ENCODE results near the gene HYOU1.
"Not testable (repeated sequence)": the region's sequence is repeated elsewhere in the genome, so short reads cannot be mapped to it uniquely, and the experiment has no call there.

Gene HYOU1

GRCh38 chr11:119042927-119043326 is 14.1 kb downstream of the HYOU1 start:
- no peak for DNase-seq

DNA sequence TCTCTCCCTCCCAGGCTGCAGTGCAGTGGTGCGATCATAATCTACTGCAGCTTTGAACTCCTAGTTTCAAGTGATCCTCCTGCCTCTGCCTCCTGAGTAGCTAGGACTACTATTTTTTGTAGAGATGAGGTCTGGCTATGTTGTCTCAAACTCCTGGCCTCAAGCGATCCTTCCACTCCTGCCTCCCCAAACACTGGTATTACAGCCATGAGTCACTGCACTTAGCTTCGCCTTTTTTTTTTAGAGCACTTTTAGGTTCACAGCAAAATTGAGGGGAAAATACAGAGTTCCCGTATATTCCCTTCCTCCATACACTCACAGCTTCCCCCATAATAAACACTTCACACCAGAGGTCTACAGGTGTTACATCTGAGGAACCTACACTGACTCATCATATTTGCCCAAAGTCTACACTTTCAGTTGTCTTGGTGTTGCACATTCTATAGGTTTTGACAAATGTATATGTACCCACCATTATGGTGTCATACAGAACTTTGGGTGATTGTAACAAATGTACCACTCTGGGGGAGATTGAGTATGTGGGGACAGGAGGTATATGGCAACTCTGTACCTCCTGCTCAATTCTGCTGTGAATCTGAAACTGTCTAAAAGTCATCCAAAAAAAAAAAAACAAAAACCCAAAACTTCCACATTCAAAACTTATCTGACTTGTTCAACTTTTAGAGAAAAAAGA is 15.0 kb downstream of the HYOU1 start:
- DNase-seq, result no peak

- not testable (repeated sequence) for DNase-seq
Observed at GRCh38 chr11:119039471-119039870, 17.5 kb downstream of the HYOU1 start.

GRCh38 chr11:119038884-119039283 is 18.1 kb downstream of the HYOU1 start:
- DNase-seq, result no peak

- no peak for DNase-seq
Observed at GRCh38 chr11:119034813-119035212, 22.2 kb downstream of the HYOU1 start.

- not testable (repeated sequence) for DNase-seq
Observed at GRCh38 chr11:119033421-119033820, 23.6 kb downstream of the HYOU1 start.

- DNase-seq, result no peak
Observed at GRCh38 chr11:119031912-119032280, 25.1 kb downstream of the HYOU1 start.

DNA sequence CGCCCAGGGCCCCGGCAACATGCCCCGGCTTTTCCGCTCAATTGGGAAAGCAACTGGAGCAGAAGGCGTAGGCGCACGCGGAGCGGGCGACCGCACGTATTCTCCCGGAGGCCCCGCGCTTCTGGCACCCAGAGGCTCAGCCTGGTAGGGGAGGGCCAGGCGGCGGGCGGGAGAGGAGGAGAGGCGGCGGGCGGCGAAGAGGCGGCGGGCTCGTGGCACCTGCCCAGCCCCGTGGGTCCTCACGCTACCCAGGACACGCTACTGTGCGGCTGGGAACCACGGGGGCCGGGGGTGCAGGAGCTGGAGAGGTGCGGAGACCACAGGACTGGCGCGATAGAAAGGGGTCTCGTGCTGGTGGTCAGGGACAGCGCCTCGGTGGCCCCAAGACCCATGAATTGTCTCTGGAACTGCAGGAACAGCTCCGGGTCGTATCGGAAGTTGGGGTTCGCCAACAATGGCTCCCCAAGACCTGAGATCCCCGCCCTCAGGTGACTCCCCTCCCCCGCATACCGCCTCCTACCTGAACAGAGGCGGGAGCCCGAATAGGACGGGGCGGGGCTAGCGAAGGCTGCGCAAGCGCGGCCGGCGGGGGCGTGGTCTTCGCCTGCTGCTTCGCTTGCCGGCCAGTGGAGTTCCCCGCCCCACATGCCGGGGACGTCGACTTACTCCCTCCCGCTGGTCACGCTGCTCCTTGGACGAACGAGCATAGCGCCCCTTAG is 26.5 kb downstream of the HYOU1 start, which contains the start of gene SLC37A4:
Gene SLC37A4, minus strand, starts transcription at position 549 of the 719 bp plus-strand sequence.
- DNase-seq, result peak; percentile 100

DNA sequence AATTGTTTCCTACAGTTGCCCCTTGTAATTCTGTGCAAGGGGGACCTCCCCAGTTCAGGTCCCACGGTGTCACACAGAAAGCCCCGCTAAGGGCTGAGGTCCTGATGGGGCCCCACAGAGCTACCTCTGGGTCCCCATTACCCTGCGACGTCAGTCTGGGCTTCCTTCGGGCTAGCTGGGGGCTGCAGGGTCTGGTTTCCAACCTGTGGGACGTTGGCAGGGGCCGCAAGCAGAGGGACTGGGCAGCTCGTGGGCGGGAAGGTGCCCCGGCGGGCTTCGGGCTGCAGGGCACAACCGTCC is 27.0 kb downstream of the HYOU1 start:
- DNase-seq, result no peak

GRCh38 chr11:119029340-119030028 is 27.5 kb downstream of the HYOU1 start:
- no peak for DNase-seq

GRCh38 chr11:119029069-119029339 is 28.0 kb downstream of the HYOU1 start:
- no peak for DNase-seq

DNA sequence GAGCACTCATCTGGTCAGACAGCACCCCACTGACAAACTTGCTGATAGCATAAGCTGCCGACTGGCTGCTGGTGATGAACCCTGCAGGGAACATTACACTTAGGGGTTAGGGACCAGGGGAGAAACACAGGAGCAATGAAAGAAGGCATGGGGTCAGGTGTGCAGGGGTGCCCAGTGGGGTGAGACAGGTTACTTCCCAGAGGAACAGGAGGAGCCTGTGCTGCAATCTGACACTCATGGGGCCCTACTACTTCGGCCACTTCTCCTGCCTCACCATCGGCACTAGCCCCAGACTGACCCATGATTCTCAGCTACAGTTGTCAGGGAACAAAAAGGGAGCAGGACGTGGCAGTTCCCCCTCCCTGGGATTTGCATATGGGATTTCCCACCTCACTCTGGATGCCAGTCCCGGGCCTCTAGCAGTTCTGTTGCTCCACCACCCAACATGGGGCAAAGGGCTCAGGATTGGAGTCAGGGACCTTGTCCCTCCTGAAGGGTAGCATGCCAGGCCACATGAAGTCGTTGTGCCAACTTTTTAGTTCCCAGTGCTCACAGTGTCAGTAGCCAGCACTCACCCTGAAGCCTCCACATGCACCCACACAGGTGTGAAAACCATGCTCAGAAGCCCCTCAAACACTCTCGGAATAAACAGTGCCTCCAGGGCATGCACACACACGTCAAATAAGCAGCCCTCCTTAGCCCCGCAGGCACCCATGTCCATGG is 28.5 kb downstream of the HYOU1 start:
- DNase-seq, result no peak

DNA sequence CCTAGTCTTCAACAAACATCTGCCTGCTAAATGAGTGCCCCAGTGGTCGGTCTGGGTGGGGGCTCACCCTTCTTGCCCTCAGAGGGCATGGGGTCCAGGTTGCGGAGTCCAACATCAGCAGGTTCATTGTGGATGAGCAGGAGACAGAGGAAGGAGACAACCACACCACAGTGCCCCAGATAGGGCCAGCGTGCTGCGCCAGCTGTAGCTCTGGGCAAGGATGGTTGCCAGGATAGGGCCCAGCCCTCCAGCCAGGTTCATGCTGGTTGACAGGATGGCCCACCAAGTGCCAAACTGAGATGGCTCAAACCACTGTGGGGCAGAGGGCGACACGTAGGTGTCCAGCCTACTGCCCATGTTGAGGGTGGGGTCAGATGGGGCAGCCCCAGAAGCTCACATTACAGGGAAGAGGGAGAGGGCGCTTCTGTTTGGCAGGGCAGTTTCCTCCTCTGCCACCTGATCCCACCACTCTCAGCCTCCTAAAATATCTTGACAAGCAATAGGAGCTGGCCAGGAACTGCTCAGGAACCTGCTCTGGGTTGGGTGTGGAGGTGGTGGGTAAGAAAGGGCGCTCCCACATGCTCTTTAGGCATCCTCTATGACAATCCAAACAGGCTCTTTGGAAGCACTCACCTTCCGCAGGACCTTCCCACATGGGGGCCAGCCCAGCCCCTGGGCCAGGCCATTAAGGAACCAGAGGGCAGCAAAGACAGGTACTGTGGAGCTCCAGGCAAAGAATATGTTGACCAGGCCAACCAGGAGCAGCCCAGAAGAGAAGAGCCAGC is 29.3 kb downstream of the HYOU1 start:
- no peak for DNase-seq

DNA sequence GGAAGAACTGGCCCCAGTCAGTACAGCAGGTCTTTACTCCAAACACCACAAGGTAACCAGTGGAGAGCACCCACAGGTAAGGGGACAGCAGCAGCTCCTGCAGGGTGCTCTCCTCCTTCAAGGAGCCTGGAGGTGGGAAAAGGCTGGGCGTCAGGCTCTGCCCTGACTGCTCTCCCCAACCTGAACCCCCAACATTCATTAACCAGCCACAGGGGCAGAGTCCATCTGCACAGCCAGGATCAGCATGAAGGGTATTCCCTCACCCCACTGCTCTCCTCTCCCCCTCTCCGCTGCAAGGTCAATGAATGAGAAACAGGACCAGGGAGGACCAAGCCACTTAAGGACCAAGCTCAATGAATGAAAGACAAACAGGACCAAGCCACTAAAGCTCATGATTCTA is 30.0 kb downstream of the HYOU1 start:
- no peak for DNase-seq

DNA sequence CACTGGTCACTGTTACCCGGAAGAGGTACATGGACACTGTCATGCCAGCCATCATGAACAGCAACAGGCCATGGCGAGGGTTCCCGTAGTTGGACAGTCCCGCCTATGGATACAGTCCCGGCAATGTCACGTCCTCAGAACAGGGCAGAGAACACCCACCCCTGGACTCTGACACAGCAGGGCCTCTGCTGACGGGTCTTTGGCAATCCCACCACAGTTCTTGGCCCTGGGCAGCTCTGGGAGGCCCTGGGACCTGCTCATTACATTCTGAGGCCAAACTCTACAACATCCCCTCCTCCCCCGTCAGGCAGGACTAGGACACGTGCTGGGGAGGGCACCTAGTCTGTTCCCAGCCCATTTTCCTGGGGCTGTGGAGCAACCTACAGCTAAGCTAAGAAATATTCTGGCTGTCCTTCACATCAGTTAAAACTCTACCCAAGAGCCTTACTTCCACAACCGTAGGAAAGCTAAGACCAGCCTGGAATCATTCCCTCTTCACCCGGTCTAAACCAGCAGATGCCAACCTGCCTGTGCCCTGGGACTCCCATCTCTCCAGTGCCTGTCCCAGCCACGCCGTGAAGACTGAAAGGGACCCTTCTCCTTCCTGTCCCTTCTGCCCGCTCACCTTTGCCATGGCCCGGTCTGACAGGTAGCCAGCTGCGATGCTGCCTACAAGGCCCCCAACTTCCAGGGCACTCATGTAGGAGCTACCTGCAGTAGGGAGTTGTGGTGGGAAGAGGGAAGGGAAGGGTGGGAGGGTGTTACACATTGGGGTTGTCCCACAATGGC is 30.8 kb downstream of the HYOU1 start:
- no peak for DNase-seq

GRCh38 chr11:119025541-119025940 is 31.5 kb downstream of the HYOU1 start:
- no peak for DNase-seq

- no peak for DNase-seq
Observed at GRCh38 chr11:119025099-119025473, 31.9 kb downstream of the HYOU1 start.

DNA sequence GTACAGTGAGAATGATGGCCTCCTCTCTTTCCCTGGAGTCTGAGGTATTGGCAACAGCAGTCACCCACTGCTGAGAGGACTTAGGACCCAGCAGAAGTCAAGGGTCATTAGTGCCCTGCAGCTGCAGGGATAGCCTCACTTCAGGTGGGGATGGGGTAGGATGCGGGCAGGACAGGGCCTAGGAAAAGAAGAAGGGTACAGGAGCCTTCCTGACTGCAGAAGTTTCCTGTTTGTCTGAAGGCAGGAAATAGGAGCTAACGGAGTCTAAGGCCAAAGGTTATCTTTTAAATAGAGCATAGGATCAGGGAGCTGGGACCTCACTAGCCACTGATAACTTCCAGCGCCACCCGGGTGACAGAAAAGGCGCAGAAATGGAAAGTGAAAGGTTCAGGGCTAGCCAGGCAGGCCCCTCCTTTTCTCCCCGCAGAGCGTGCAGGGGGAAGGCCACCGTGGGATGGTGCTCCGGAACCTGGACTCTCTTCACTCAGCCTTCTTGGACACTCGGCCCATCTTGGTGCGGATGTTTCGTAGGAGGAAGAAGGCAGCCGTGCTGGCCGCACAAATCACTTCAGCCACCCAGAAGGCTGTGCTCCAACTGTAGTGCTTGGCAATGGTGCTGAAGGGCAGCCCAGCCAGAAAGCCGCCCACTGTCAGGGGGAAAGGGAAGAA is 32.4 kb downstream of the HYOU1 start:
- DNase-seq, result no peak

GRCh38 chr11:119023741-119024140 is 33.3 kb downstream of the HYOU1 start:
- DNase-seq, result no peak

- no peak for DNase-seq
Observed at GRCh38 chr11:119021631-119022030, 35.4 kb downstream of the HYOU1 start.

DNA sequence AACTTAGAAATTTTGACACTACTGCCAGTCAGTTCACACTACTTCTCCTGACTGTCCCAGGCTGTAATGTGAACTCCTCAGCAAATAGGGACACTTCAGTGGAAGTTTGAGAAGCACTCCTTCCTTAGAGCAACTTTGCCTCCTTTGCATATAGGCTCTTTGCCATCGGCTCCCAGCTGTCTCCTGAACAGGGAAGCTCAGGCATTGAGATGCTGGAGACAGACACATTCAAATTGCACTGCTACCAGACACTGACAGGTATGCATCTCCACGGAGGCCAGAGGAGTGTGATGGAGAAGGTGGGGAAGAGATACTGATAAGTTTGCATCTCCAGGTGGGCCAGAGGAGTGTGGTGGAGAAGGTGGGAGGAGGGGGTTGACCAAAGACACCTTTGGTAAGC is 37.0 kb downstream of the HYOU1 start:
- no peak for DNase-seq
